ENCODE results near the gene KIAA1217. TPM values are rescaled to one million over a fixed set of nuclear protein-coding genes. Genes with fewer than 3 reads are reported as not detected.

The KIAA1217 gene, protein sequence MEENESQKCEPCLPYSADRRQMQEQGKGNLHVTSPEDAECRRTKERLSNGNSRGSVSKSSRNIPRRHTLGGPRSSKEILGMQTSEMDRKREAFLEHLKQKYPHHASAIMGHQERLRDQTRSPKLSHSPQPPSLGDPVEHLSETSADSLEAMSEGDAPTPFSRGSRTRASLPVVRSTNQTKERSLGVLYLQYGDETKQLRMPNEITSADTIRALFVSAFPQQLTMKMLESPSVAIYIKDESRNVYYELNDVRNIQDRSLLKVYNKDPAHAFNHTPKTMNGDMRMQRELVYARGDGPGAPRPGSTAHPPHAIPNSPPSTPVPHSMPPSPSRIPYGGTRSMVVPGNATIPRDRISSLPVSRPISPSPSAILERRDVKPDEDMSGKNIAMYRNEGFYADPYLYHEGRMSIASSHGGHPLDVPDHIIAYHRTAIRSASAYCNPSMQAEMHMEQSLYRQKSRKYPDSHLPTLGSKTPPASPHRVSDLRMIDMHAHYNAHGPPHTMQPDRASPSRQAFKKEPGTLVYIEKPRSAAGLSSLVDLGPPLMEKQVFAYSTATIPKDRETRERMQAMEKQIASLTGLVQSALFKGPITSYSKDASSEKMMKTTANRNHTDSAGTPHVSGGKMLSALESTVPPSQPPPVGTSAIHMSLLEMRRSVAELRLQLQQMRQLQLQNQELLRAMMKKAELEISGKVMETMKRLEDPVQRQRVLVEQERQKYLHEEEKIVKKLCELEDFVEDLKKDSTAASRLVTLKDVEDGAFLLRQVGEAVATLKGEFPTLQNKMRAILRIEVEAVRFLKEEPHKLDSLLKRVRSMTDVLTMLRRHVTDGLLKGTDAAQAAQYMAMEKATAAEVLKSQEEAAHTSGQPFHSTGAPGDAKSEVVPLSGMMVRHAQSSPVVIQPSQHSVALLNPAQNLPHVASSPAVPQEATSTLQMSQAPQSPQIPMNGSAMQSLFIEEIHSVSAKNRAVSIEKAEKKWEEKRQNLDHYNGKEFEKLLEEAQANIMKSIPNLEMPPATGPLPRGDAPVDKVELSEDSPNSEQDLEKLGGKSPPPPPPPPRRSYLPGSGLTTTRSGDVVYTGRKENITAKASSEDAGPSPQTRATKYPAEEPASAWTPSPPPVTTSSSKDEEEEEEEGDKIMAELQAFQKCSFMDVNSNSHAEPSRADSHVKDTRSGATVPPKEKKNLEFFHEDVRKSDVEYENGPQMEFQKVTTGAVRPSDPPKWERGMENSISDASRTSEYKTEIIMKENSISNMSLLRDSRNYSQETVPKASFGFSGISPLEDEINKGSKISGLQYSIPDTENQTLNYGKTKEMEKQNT (N-terminal part only)
- 1.1 to 1.6 TPM (median 1.5 TPM) in 5 replicates for total RNA-seq (2022; extraction: Qiagen RNA extraction)

DNA sequence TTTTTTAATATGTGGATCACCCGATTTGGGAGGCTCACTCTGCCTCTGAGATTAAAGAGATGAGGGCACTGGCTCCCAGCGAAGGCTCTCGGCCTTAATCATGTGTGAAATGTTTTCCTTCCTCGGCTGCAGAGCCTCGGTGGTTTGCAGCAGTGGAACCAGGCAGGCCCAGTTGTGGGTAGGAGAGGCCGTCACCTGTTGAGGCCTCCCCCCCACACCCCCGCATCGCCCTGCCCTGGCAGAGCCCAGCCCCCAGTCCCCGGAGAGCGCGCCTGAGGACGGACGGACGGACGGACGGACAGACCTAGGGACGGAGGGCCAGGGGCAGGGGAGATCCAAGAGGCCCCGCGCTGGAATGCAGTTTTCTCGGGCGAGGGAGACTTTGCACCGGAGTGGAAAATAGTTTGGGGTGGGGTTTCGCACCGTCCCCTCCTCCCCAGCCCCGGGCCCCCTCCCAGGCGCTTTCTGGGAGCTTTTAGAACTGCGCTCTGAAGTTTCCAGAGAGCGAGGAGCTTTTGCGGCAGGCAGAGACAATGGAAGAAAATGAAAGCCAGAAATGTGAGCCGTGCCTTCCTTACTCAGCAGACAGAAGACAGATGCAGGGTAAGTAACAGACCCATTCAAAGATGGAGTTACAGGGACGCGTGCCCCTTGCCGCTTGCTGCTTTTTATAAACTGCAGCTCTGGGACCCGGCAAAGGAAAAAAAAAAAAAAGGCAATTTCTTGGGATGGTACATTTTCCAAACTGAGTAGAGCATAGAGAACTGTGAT is at the start of gene KIAA1217:
KIAA1217 (plus strand) TSS at position 478 of the 771 bp plus-strand sequence; CDS start at position 534, 56 bp downstream.

Measured in A549 treated with AZD2906 at 1 μM for 4 hours (cell line).